Neural cell (in vitro differentiated cells): ENCODE data around the gene GRM4. TPM values are rescaled to one million over a fixed set of nuclear protein-coding genes. Genes with fewer than 3 reads are reported as not detected.

Experiments used
- H2AFZ ChIP-seq: fragments of 200-600, 300-800 bp; sonication (generic), shearing (Covaris generic); 2 replicates; pipeline ENCODE4 v1.6.0; 2014; ENCODE audit warnings: low read depth, mild to moderate bottlenecking, antibody characterized with exemption, low read length, moderate library complexity
- H3F3A ChIP-seq: fragments of 200-600 bp; shearing (Covaris generic); 2 replicates; pipeline ENCODE4 v1.6.1; 2016; ENCODE audit warnings: mild to moderate bottlenecking, moderate library complexity, mixed read lengths, antibody characterized with exemption, low read length; ENCODE audit not compliant: insufficient read depth, poor library complexity, severe bottlenecking
- H3K27ac ChIP-seq: fragments of 200-600, 300-800 bp; sonication (generic), shearing (Covaris generic); 2 replicates; pipeline ENCODE4 v1.5.1; 2014; ENCODE audit warnings: mild to moderate bottlenecking, low read length, moderate library complexity
- H3K27me3 ChIP-seq: fragments of 300-800, 200-600 bp; sonication (generic), shearing (Covaris generic); 2 replicates; pipeline ENCODE4 v1.6.0; 2014; ENCODE audit warnings: mild to moderate bottlenecking, low read depth, low read length, moderate library complexity; ENCODE audit not compliant: insufficient read depth
- H3K36me3 ChIP-seq: fragments of 300-800, 200-600 bp; sonication (generic), shearing (Covaris generic); 2 replicates; pipeline ENCODE4 v1.5.1; 2014; ENCODE audit warnings: mild to moderate bottlenecking, antibody characterized with exemption, low read length, moderate library complexity; ENCODE audit not compliant: insufficient read depth
- H3K4me2 ChIP-seq: fragments of 300-800, 200-600 bp; sonication (generic), shearing (Covaris generic); 2 replicates; pipeline ENCODE4 v1.6.0; 2014; ENCODE audit warnings: mild to moderate bottlenecking, low read length
- H3K4me3 ChIP-seq: fragments of 300-800, 200-600 bp; sonication (generic), shearing (Covaris generic); 2 replicates; pipeline ENCODE4 v1.5.1; 2014; ENCODE audit warnings: mild to moderate bottlenecking, low read length, moderate library complexity
- H3K79me2 ChIP-seq: fragments of 200-600 bp; shearing (Covaris generic); replicated peaks from 2 replicates; pipeline ENCODE4 v1.6.0; 2014; ENCODE audit warnings: mild to moderate bottlenecking, low read length, moderate library complexity; ENCODE audit not compliant: insufficient read depth
- H3K9ac ChIP-seq: fragments of 300-800, 200-600 bp; sonication (generic), shearing (Covaris generic); 2 replicates; pipeline ENCODE4 v1.6.1; 2016; ENCODE audit warnings: mild to moderate bottlenecking, low read length, mixed read lengths
- H3K9me2 ChIP-seq: fragments of 200-600 bp; shearing (Covaris generic); 2 replicates; pipeline ENCODE4 v1.6.1; 2016; ENCODE audit warnings: mild to moderate bottlenecking, low read length, mixed read lengths; ENCODE audit not compliant: insufficient read depth
- H3K9me3 ChIP-seq: fragments of 200-600, 300-800 bp; sonication (generic), shearing (Covaris generic); 2 replicates; pipeline ENCODE4 v1.6.1; 2016; ENCODE audit warnings: mild to moderate bottlenecking, mixed run types, low read length, moderate library complexity, mixed read lengths
- H4K20me1 ChIP-seq: fragments of 200-600 bp; shearing (Covaris generic); 2 replicates; pipeline ENCODE4 v1.6.1; 2016; ENCODE audit warnings: mild to moderate bottlenecking, mixed run types; ENCODE audit not compliant: insufficient read depth
- CTCF ChIP-seq: fragments of 450-650 bp; IDR thresholded peaks from 2 replicates; pipeline ENCODE4 v1.5.1; 2014; ENCODE audit warnings: antibody characterized with exemption, mild to moderate bottlenecking, moderate library complexity; ENCODE audit not compliant: poor library complexity, severe bottlenecking
- EP300 ChIP-seq: fragments of 450-650 bp; conservative IDR thresholded peaks from 2 replicates; pipeline ENCODE4 v1.6.1; 2014; ENCODE audit warnings: antibody characterized with exemption, mild to moderate bottlenecking, moderate library complexity; ENCODE audit not compliant: poor library complexity, severe bottlenecking
- EZH2 ChIP-seq: fragments of 200-600, 300-800 bp; shearing (Covaris generic), sonication (generic); IDR thresholded peaks from 2 replicates; pipeline ENCODE4 v1.6.1; 2014; ENCODE audit warnings: antibody characterized with exemption, low read length, borderline replicate concordance, mild to moderate bottlenecking; ENCODE audit not compliant: insufficient read depth, poor library complexity, severe bottlenecking
- MXI1 ChIP-seq: fragments of 450-650 bp; conservative IDR thresholded peaks from 2 replicates; pipeline ENCODE4 v1.6.1; 2014; ENCODE audit warnings: antibody characterized with exemption, mild to moderate bottlenecking; ENCODE audit not compliant: poor library complexity, severe bottlenecking
- POLR2AphosphoS5 ChIP-seq: IDR thresholded peaks from 2 replicates; pipeline ENCODE4 v1.6.1; 2012
- RAD21 ChIP-seq: fragments of 450-650 bp; conservative IDR thresholded peaks from 2 replicates; pipeline ENCODE4 v1.6.1; 2014; ENCODE audit warnings: antibody characterized with exemption, mild to moderate bottlenecking, moderate library complexity
- REST ChIP-seq: IDR thresholded peaks from 2 replicates; pipeline ENCODE4 v1.6.1; 2012; ENCODE audit warnings: borderline replicate concordance
- SMC3 ChIP-seq: fragments of 450-650 bp; conservative IDR thresholded peaks from 2 replicates; pipeline ENCODE4 v1.6.1; 2014; ENCODE audit warnings: antibody characterized with exemption, mild to moderate bottlenecking, moderate library complexity; ENCODE audit not compliant: poor library complexity
- TAF1 ChIP-seq: IDR thresholded peaks from 2 replicates; pipeline ENCODE4 v1.6.1; 2012; ENCODE audit warnings: low read depth
- polyA plus RNA-seq: library from polyadenylated mRNA; depleted of rRNA; stranded (reverse); fragments of >200 nt; gene quantifications from 2 replicates; pipeline ENCODE4 v1.2.3, GENCODE V29; 2014

GRM4 gene
- polyA plus RNA-seq, 1 donor from 2014 or later: 2.1 TPM

GRCh38 chr6:34150766-34151165, 4.9 kb upstream of the GRM4 start:
- Histone ChIP-seq H3K4me2 (peak overlapping the region; percentile 69), H3K27me3 (peaks cover 20% of the 10 kb centered on the region), H3K9me3 (no peaks in the 10 kb centered on the region), H3K27ac (no peak overlapping the region), H3K4me3 (peak overlapping the region; percentile 40), H3K9ac (peak overlapping the region; percentile 31), H2AFZ (no peak overlapping the region), H3K79me2 (no peaks in the 10 kb centered on the region), H3K9me2 (no peaks in the 10 kb centered on the region), H3F3A (no peaks in the 10 kb centered on the region), H3K36me3 (no peaks in the 10 kb centered on the region), H4K20me1 (no peaks in the 10 kb centered on the region)
- TF ChIP-seq CTCF (no peak), SMC3 (no peak)

GRCh38 chr6:34149831-34150400, 4.0 kb upstream of the GRM4 start:
- Histone ChIP-seq H3K27me3 (peaks cover 22% of the 10 kb centered on the region), H3K36me3 (no peaks in the 10 kb centered on the region), H3F3A (no peaks in the 10 kb centered on the region), H3K27ac (no peak overlapping the region), H3K4me2 (no peak overlapping the region), H3K9ac (no peak overlapping the region), H4K20me1 (no peaks in the 10 kb centered on the region), H3K9me3 (no peaks in the 10 kb centered on the region), H2AFZ (no peak overlapping the region), H3K9me2 (no peaks in the 10 kb centered on the region), H3K79me2 (no peaks in the 10 kb centered on the region), H3K4me3 (no peak overlapping the region)
- TF ChIP-seq EZH2 (no peak), MXI1 (no peak), REST (no peak), RAD21 (no peak), TAF1 (no peak), CTCF (no peak), SMC3 (no peak), POLR2AphosphoS5 (no peak), EP300 (no peak)
